Fibroblast of lung (primary cell): ENCODE results near the gene GLG1. TPM values are rescaled to one million over a fixed set of nuclear protein-coding genes. Genes with fewer than 3 reads are reported as not detected.

Experiments used
- DNase-seq, 2 donors: peaks; one replicate each; pipeline versions ENCODE4 v3.0.0 to v3.0.0-alpha.2; 2010; ENCODE audit warnings: low read depth in 2 of 2
- H2AFZ ChIP-seq: 2 replicates; pipeline ENCODE4 v1.5.1; 2012; ENCODE audit warnings: low read length, control low read depth, inconsistent platforms
- H3K27ac ChIP-seq: 2 replicates; pipeline ENCODE4 v1.5.1; 2011; ENCODE audit warnings: low read length, control low read depth; ENCODE audit not compliant: insufficient read depth
- H3K27me3 ChIP-seq: 2 replicates; pipeline ENCODE4 v1.5.1; 2011; ENCODE audit warnings: mild to moderate bottlenecking, low read length; ENCODE audit not compliant: control insufficient read depth, insufficient read depth
- H3K36me3 ChIP-seq: 2 replicates; pipeline ENCODE4 v1.5.1; 2011; ENCODE audit warnings: low read length; ENCODE audit not compliant: control insufficient read depth, insufficient read depth
- H3K4me1 ChIP-seq: 2 replicates; pipeline ENCODE4 v1.5.1; 2011; ENCODE audit warnings: low read length; ENCODE audit not compliant: control insufficient read depth, insufficient read depth; ENCODE audit errors: extremely low read depth
- H3K4me2 ChIP-seq: 2 replicates; pipeline ENCODE4 v1.5.1; 2011; ENCODE audit warnings: low read length, control low read depth; ENCODE audit not compliant: insufficient read depth; ENCODE audit errors: extremely low read depth
- H3K4me3 ChIP-seq, 4 experiments: fragments of 200-600 bp in 1 of 4; sonication (generic) in 1 of 4; replicated peaks in 1 of 4; 2 replicates each; pipeline ENCODE4 v1.5.1; 2011 to 2016; ENCODE audit warnings: low read length in 4 of 4, low read depth in 3 of 4, mild to moderate bottlenecking in 3 of 4, control low read depth in 2 of 4, inconsistent platforms in 1 of 4, mixed read lengths in 1 of 4; ENCODE audit not compliant: insufficient read depth in 1 of 4; ENCODE audit errors: control extremely low read depth in 1 of 4
- H3K79me2 ChIP-seq: 2 replicates; pipeline ENCODE4 v1.5.1; 2012; ENCODE audit warnings: mild to moderate bottlenecking, low read length, inconsistent platforms; ENCODE audit not compliant: control insufficient read depth, insufficient read depth
- H3K9ac ChIP-seq: 2 replicates; pipeline ENCODE4 v1.5.1; 2011; ENCODE audit warnings: mild to moderate bottlenecking, low read length, control low read depth; ENCODE audit not compliant: insufficient read depth
- H3K9me3 ChIP-seq: 2 replicates; pipeline ENCODE4 v1.5.1; 2012; ENCODE audit warnings: low read depth, low read length; ENCODE audit not compliant: control insufficient read depth, insufficient read depth
- H4K20me1 ChIP-seq: 2 replicates; pipeline ENCODE4 v1.5.1; 2011; ENCODE audit warnings: low read length; ENCODE audit not compliant: control insufficient read depth, insufficient read depth; ENCODE audit errors: extremely low read depth
- CTCF ChIP-seq, 2 donors: IDR thresholded peaks in 1 of 2; conservative IDR thresholded peaks in 1 of 2; 1 replicate in 1 of 2; 2 replicates in 1 of 2; pipeline ENCODE4 v1.5.1; 2011 to 2012; ENCODE audit warnings: low read length in 2 of 2, control low read depth in 1 of 2, inconsistent platforms in 1 of 2, low read depth in 1 of 2, mild to moderate bottlenecking in 1 of 2
- EZH2 ChIP-seq: IDR thresholded peaks from 2 replicates; pipeline ENCODE4 v1.5.1; 2012; ENCODE audit warnings: low read length, control low read depth, mild to moderate bottlenecking; ENCODE audit errors: missing control alignments
- polyA plus RNA-seq, 2 donors: library from polyadenylated mRNA; depleted of rRNA in 1 of 2; stranded (reverse) in 1 of 2; unstranded in 1 of 2; fragments of >200 nt; gene quantifications; 2 replicates each; pipeline ENCODE4 v1.2.1, GENCODE V29; 2011 to 2012; ENCODE audit warnings: missing spikeins in 1 of 2
- total RNA-seq: library from RNA; depleted of rRNA; stranded (reverse); fragments of >200 nt; gene quantifications from 2 replicates; pipeline ENCODE4 v1.2.1, GENCODE V29; 2014

GLG1 gene
- total and polyA plus RNA-seq, 2 donors (not counting 1 experiment from before 2014, with no cell fraction given), result 138 to 150 TPM

- peak in 1 of 2 donors; percentile 73 for DNase-seq
- Histone ChIP-seq H3K4me3 (no peak overlapping the region), H3K9ac (no peak overlapping the region), H4K20me1 (no peaks in the 10 kb centered on the region), H3K9me3 (no peaks in the 10 kb centered on the region), H3K4me2 (peak overlapping the region; percentile 68), H3K4me1 (peaks cover 10% of the 10 kb centered on the region), H3K36me3 (peaks cover 7% of the 10 kb centered on the region), H3K79me2 (no peaks in the 10 kb centered on the region), H2AFZ (no peak overlapping the region), H3K27me3 (no peaks in the 10 kb centered on the region), H3K27ac (peak overlapping the region; percentile 58)
- TF ChIP-seq CTCF (conservative IDR thresholded peaks at IDR 0.05 in 1 of 2, IDR thresholded peaks at IDR 0.05 in 1 of 2; ENCODE audit: low read depth in 1 of 2, low read length in 2 of 2), result peak in 1 of 2 donors; percentile 19
- TF ChIP-seq EZH2, result no peak
These were observed 157.4 kb downstream of the GLG1 start for GRCh38 chr16:74449470-74449869.

GRCh38 chr16:74448990-74449389 lies 157.9 kb downstream of the GLG1 start:
- Histone ChIP-seq H3K4me1 (peaks cover 10% of the 10 kb centered on the region), H3K9me3 (no peaks in the 10 kb centered on the region), H3K27ac (peak overlapping the region; percentile 58), H3K4me2 (peak overlapping the region; percentile 68), H4K20me1 (no peaks in the 10 kb centered on the region), H3K9ac (no peak overlapping the region), H2AFZ (no peak overlapping the region), H3K4me3 (no peak overlapping the region), H3K79me2 (no peaks in the 10 kb centered on the region), H3K27me3 (no peaks in the 10 kb centered on the region), H3K36me3 (peaks cover 7% of the 10 kb centered on the region)
- TF ChIP-seq CTCF (conservative IDR thresholded peaks at IDR 0.05 in 1 of 2, IDR thresholded peaks at IDR 0.05 in 1 of 2; ENCODE audit: low read depth in 1 of 2, low read length in 2 of 2) (no peak), EZH2 (no peak)
- DNase-seq, result peak; percentile 95 to 98

- Histone ChIP-seq H3K9me3 (no peaks in the 10 kb centered on the region), H2AFZ (no peak overlapping the region), H3K4me3 (no peak overlapping the region), H3K27me3 (no peaks in the 10 kb centered on the region), H3K36me3 (peaks cover 2% of the 10 kb centered on the region), H3K27ac (no peak overlapping the region), H3K79me2 (no peaks in the 10 kb centered on the region), H3K4me1 (peaks cover 10% of the 10 kb centered on the region), H4K20me1 (no peaks in the 10 kb centered on the region), H3K4me2 (no peak overlapping the region), H3K9ac (no peak overlapping the region)
- no peak for DNase-seq
- no peak for TF ChIP-seq CTCF (conservative IDR thresholded peaks at IDR 0.05 in 1 of 2, IDR thresholded peaks at IDR 0.05 in 1 of 2; ENCODE audit: low read depth in 1 of 2, low read length in 2 of 2)
- no peak for TF ChIP-seq EZH2
These were observed 159.3 kb downstream of the GLG1 start for GRCh38 chr16:74447578-74447977.
